SU-DHL-6 (cell line): ENCODE measurements around the gene ANXA2.

Experiments used
- CTCF ChIP-seq: fragments of 200-600 bp; sonication (generic); IDR thresholded peaks from one replicate; pipeline ENCODE4 v1.5.1; 2017; ENCODE audit warnings: antibody characterized with exemption, mild to moderate bottlenecking, low read length, moderate library complexity; ENCODE audit not compliant: insufficient read depth, poor library complexity, severe bottlenecking
- EZH2phosphoT487 ChIP-seq: fragments of 200-600 bp; sonication (generic), shearing (Covaris generic); conservative IDR thresholded peaks from 2 replicates; pipeline ENCODE4 v1.6.1; 2018; ENCODE audit warnings: mild to moderate bottlenecking, antibody characterized with exemption, low read length, moderate library complexity, mixed read lengths

- TF ChIP-seq CTCF (no peak), EZH2phosphoT487 (no peak)
Measured at GRCh38 chr15:60313906-60314305, 83.9 kb downstream of the ANXA2 start.
